Muscle layer of colon (tissue), 2 donors: ENCODE data around the gene PRKCI.
A peak's percentile ranks its signal among the peaks of the same experiment; 100 is the strongest.
"Not testable (repeated sequence)": the region's sequence is repeated elsewhere in the genome, so short reads cannot be mapped to it uniquely, and the experiment has no call there.

ENCODE experiments used
- H3K27ac ChIP-seq: one replicate; pipeline ENCODE4 v1.7.0; 2013; ENCODE audit warnings: low read depth, mild to moderate bottlenecking, low read length, moderate library complexity
- H3K27me3 ChIP-seq, 2 donors: one replicate each; pipeline ENCODE4 v1.7.0; 2013; ENCODE audit warnings: low read length in 2 of 2, mild to moderate bottlenecking in 2 of 2; ENCODE audit not compliant: insufficient read depth in 2 of 2, control insufficient read depth in 1 of 2
- H3K36me3 ChIP-seq: one replicate; pipeline ENCODE4 v1.7.0; 2013; ENCODE audit warnings: mild to moderate bottlenecking, low read length; ENCODE audit not compliant: insufficient read depth
- H3K4me1 ChIP-seq: one replicate; pipeline ENCODE4 v1.7.0; 2013; ENCODE audit warnings: mild to moderate bottlenecking, low read length; ENCODE audit not compliant: insufficient read depth
- H3K4me3 ChIP-seq, 2 donors: one replicate each; pipeline ENCODE4 v1.7.0; 2013; ENCODE audit warnings: low read length in 2 of 2, low read depth in 1 of 2, mild to moderate bottlenecking in 1 of 2, moderate library complexity in 1 of 2
- H3K9ac ChIP-seq: one replicate; pipeline ENCODE4 v1.7.0; 2013; ENCODE audit warnings: low read length
- H3K9me3 ChIP-seq: one replicate; pipeline ENCODE4 v1.7.0; 2013; ENCODE audit warnings: mild to moderate bottlenecking, low read length
- donor health status: abdominal sarcoma.
- donor health status: Adenocarcinoma of cecum.

Gene PRKCI

DNA sequence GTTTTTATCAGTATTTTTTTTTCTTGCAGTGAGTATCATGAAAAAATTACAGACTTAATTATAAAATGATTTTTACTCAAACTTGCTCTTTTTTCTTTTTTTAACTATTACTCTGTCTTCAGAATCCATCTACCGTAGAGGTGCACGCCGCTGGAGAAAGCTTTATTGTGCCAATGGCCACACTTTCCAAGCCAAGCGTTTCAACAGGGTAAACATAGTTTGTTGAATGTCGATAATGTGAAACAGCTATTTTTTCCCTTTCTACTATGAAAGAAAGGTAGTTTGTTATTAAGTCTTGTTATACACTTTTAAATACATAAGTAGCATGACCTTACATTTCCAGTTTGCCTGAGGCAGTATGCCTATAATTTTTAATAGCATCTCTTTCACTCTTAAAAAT lies 45.6 kb downstream of the PRKCI start:
- H3K36me3 ChIP-seq, result peaks cover 11% of the 10 kb centered on the region
- no peaks in the 10 kb centered on the region for H3K27me3 ChIP-seq
- H3K4me1 ChIP-seq, result no peaks in the 10 kb centered on the region

DNA sequence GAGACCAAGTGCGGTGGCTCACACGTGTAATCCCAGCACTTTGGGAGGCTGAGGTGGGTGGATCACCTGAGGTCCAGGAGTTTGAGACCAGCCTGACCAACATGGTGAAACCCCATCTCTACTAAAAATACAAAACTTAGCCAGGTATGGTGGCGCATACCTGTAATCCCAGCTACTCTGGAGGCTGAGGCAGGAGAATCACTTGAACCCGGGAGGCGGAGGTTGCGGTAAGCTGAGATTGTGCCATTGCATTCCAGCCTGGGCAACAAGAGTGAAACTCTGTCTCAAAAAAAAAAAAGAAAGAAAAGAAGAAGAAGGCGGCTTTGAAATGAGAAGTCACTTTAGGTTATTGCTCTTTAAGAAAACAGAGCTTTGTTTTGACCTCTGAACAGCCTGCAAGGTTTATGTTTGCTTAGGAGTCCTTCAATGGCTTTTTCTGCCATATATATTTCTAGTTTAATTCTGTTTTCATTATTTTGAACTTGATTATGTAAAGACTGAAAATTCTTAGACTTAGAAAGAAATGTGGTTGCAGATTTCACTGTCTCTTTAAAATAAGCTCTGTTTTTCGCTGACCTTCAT lies 47.5 kb downstream of the PRKCI start:
- not testable (repeated sequence) for H3K27ac ChIP-seq, H3K27me3 ChIP-seq, H3K4me3 ChIP-seq, H3K9ac ChIP-seq, H3K9me3 ChIP-seq, H3K4me1 ChIP-seq
- H3K36me3 ChIP-seq, result peaks cover 11% of the 10 kb centered on the region

More for the DNA sequence above, 45.6 kb downstream of the PRKCI start:
- no peak overlapping the region for H3K9ac ChIP-seq
- no peak overlapping the region for H3K4me3 ChIP-seq
- H3K27ac ChIP-seq, result no peak overlapping the region
- no peaks in the 10 kb centered on the region for H3K9me3 ChIP-seq

DNA sequence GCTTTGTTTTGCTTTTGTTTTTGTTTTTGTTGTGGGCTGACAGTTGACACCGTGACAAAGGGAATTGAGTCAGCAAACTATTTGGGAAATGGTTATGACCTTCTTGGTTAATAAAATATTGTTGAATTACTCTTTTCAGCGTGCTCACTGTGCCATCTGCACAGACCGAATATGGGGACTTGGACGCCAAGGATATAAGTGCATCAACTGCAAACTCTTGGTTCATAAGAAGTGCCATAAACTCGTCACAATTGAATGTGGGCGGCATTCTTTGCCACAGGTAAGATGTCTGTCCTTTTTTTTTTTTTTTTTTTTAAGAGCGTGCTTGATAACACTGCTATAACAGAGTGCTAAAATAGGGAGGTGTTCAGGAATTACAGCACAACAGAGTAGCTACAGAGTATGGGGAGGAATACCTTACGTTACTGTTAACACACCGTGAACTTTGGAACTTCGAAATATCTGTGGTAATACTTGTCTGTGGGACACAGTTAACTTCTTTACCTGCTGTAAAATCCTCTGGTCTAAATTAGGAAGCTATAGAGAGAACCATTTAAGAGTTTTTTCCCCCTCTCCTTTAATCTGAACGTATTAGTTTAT lies 48.2 kb downstream of the PRKCI start:
- Histone ChIP-seq H3K9me3 (no peaks in the 10 kb centered on the region), H3K4me3 (no peak overlapping the region), H3K36me3 (peaks cover 12% of the 10 kb centered on the region), H3K4me1 (no peaks in the 10 kb centered on the region), H3K27ac (no peak overlapping the region), H3K27me3 (no peaks in the 10 kb centered on the region), H3K9ac (no peak overlapping the region)

DNA sequence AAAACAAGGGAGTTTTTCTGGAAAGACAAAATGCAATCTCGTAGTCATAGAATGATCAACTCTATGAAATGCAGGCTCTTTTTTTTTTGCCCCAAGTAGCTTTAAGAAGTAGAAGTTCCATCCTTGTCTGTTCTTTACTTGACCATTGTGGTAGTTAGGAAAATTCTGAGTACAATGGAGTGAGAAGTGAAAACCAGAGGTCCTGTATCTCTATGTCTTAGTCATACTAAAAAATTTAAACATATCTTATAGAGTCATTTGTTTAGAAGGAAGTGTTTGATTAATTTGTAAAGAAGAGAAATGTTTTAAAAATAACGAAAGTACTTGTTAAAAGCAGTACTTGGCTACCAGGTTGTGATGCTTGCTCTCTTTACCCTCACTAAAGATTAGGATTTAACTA lies 52.4 kb downstream of the PRKCI start:
- Histone ChIP-seq H3K27ac (no peak overlapping the region), H3K4me1 (no peaks in the 10 kb centered on the region), H3K9ac (no peak overlapping the region), H3K27me3 (no peaks in the 10 kb centered on the region), H3K9me3 (no peaks in the 10 kb centered on the region), H3K4me3 (no peak overlapping the region), H3K36me3 (peaks cover 12% of the 10 kb centered on the region)

DNA sequence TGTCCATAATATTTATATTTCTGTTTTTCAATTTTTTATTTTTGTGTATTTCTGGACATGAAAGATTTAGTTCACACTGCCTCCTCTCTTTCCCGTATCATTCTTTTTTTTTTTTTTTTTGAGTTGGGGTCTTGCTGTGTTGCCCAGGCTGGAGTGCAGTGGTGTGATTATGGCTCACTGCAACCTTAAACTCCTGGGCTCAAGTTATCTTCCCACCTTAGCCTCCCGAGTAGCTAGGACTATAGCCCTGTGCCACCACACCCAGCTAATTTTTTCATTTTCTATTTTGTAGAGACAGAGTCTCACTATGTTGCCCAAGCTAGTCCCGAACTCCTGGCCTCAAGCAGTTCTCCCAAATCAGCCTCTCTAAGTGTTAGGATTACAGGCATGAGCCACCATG lies 53.6 kb downstream of the PRKCI start:
- Histone ChIP-seq H3K9ac (no peak overlapping the region), H3K9me3 (no peaks in the 10 kb centered on the region), H3K27me3 (no peaks in the 10 kb centered on the region), H3K4me3 (no peak overlapping the region), H3K27ac (no peak overlapping the region), H3K36me3 (peaks cover 6% of the 10 kb centered on the region), H3K4me1 (no peaks in the 10 kb centered on the region)

DNA sequence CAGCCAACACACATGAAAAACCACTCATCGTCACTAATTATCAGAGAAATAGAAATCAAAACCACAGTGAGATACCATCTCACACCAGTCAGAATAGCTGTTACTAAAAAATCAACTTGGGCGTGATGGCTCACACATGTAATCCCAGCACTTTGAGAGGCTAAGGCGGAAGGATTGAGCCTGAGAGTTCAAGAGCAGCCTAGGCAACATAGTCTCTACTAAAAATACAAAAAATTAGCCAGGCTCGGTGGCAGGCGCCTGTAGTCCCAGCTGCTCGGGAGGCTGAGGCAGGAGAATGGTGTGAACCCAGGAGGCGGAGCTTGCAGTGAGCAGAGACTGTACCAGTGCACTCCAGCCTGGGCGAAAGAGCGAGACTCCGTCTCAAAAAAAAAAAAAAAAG lies 55.1 kb downstream of the PRKCI start:
- not testable (repeated sequence) for H3K27me3 ChIP-seq

DNA sequence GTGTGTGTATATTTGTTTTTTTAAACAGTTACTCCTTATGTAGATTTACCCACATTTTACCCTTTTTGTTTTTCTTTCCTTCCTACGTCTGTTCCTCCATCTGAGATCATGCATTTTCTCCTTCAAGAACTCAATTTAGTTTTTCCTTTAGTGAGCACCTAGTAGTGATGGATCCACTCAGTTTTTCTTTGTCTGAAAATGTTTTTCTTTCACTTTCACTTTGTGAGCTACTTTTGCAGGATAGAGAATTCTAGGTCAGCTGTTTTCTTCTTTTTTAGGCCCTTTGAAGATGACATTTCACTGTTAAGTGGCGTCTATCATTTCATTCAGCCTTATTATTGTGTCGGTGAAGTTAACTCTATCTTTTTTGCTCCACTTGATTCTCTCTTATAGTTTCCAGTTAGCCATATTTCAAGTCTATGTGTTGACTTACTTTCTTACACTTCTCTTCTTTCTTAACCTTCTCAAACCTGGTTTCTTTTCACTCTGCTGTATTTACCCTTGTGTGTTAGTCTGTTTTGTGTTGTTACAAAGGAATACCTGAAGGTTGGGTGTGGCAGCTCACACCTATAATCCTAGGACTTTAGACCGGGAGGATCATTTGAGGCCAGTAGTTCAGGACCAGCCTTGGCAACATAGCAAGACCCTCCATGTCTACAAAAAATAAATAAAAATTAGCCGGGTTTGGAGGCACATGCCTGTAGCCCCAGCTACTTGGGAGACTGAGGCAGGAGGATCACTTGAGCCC lies 55.8 kb downstream of the PRKCI start:
- Histone ChIP-seq H3K4me3 (peak overlapping the region in 1 of 2 donors; percentile 16), H3K27ac (no peak overlapping the region), H3K4me1 (no peaks in the 10 kb centered on the region), H3K9ac (no peak overlapping the region), H3K27me3 (no peaks in the 10 kb centered on the region), H3K9me3 (no peaks in the 10 kb centered on the region), H3K36me3 (peaks cover 6% of the 10 kb centered on the region)

More for the DNA sequence above, 55.1 kb downstream of the PRKCI start:
- H3K4me1 ChIP-seq, H3K27ac ChIP-seq, H3K36me3 ChIP-seq, H3K4me3 ChIP-seq, H3K9me3 ChIP-seq, H3K9ac ChIP-seq: not testable (repeated sequence)

DNA sequence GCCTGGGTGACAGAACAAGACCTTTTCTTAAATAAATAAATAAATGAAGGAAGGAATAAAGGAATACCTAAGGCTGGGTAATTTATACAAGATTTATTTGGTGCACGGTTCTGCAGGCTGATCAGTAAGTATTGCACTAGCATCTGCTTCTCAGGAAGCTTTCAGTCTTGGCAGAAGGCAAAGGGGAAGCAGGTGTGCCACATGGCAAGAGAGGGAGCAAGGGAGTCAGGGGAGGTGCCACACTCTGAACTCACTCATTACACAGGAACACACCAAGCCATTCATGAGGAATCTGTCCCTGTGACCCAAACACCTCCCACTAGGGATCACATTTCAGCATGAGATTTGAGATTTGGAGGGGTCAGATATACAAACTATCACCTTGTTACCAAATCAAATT lies 56.4 kb downstream of the PRKCI start:
- H3K27me3 ChIP-seq, result no peaks in the 10 kb centered on the region
- no peak overlapping the region for H3K27ac ChIP-seq
- H3K9ac ChIP-seq, result no peak overlapping the region
- H3K9me3 ChIP-seq, result no peaks in the 10 kb centered on the region
- H3K36me3 ChIP-seq, result peaks cover 6% of the 10 kb centered on the region
- no peaks in the 10 kb centered on the region for H3K4me1 ChIP-seq
- H3K4me3 ChIP-seq, result no peak overlapping the region

DNA sequence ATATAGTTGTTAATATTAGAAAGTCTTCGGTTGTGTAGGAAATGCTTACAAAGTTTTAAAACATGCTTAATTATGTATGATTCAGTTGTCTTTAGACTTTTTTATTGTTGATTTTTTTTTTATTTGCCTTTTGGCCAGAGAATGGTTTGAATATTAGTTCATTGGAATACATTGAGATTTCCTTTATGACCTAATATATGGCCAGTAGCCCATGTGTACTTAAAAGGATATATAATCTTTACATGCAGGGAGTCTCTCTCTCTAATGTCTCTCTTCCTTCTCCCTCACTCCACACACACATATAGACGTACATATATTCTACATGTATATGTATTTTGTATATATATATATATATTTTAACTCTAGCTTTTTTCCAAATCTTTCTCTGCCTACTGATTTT lies 68.0 kb downstream of the PRKCI start:
- Histone ChIP-seq H3K4me1 (no peaks in the 10 kb centered on the region), H3K4me3 (no peak overlapping the region), H3K27ac (no peak overlapping the region), H3K36me3 (peaks cover 12% of the 10 kb centered on the region), H3K27me3 (no peaks in the 10 kb centered on the region), H3K9me3 (no peaks in the 10 kb centered on the region), H3K9ac (no peak overlapping the region)

DNA sequence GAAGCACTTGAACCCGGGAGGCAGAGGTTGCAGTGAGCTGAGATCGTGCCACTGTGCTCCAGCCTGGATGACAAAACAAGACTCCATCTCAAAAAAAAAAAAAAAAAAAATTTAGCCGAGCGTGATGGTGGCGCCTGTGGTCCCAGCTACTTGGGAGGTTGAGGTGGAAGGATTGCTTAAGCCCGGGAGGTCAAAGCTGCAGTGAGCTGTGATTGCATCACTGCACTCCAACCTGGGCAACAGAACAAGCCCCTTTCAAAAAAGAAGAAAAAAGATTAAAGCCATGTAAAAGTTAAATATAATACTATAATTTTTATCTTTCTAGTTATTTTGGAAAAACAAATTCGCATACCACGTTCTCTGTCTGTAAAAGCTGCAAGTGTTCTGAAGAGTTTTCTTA lies 73.4 kb downstream of the PRKCI start:
- no peak overlapping the region for H3K27ac ChIP-seq
- no peaks in the 10 kb centered on the region for H3K9me3 ChIP-seq
- H3K27me3 ChIP-seq, result no peaks in the 10 kb centered on the region
- no peak overlapping the region for H3K4me3 ChIP-seq
- no peaks in the 10 kb centered on the region for H3K4me1 ChIP-seq
- H3K9ac ChIP-seq, result no peak overlapping the region
- H3K36me3 ChIP-seq, result peaks cover 19% of the 10 kb centered on the region

DNA sequence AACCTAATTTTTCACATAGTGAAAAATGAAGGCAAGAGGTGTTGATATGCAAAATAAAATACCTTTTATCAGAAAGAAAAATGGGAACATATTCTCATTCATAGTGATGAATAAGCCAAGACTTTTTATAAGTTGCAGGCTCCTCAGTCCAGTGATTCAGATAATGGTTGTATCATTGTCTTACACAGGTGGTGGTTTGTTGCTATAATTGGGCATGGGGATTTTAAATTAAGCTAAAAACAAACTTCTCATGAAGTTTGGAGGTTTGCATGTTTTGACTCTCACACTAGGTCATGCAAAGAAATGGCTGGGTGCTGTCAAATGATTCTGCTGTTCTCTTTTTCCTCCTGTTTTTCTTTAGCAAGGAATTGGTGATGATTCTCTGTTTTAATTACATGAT lies 74.5 kb downstream of the PRKCI start:
- no peak overlapping the region for H3K27ac ChIP-seq

DNA sequence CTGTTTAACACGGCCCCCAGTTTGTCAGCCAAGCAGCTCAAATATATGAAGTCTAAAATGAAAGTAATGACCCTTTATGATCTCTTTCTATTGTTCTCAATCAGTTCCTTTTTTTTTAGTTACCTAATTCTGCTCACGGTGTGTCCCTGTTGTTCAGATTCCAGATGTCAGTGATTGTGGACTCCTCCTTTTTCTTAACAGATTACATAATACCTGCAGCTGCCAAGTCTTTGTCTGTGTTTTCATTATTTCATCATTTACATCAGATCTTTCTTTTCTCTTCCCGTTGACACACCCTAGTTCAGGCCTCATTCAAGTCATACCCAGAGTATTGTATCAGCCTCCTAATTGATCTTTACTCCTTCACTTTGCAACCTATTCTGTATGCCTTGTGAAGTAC lies 79.2 kb downstream of the PRKCI start:
- H3K36me3 ChIP-seq, result peaks cover 15% of the 10 kb centered on the region
- H3K27ac ChIP-seq, result no peak overlapping the region
- H3K4me1 ChIP-seq, result no peaks in the 10 kb centered on the region
- H3K27me3 ChIP-seq, result no peaks in the 10 kb centered on the region
- no peak overlapping the region for H3K9ac ChIP-seq
- H3K9me3 ChIP-seq, result no peaks in the 10 kb centered on the region
- no peak overlapping the region for H3K4me3 ChIP-seq

More for the DNA sequence above, 74.5 kb downstream of the PRKCI start:
- Histone ChIP-seq H3K4me3 (no peak overlapping the region), H3K9ac (no peak overlapping the region), H3K36me3 (peaks cover 23% of the 10 kb centered on the region), H3K9me3 (no peaks in the 10 kb centered on the region), H3K27me3 (no peaks in the 10 kb centered on the region), H3K4me1 (no peaks in the 10 kb centered on the region)
